ENCODE measurements around the gene UCK2.
"Not testable (repeated sequence)": the region's sequence is repeated elsewhere in the genome, so short reads cannot be mapped to it uniquely, and the experiment has no call there.

UCK2 gene

GRCh38 chr1:165827268-165828102, at the start of gene UCK2:
Gene UCK2 (plus strand): TSS chr1:165827614. CDS start chr1:165827834, 220 bp downstream.
- peak; percentile 56 to 60 for DNase-seq

GRCh38 chr1:165778197-165778596, 49.2 kb upstream of the UCK2 start:
- DNase-seq = not testable (repeated sequence)

- not testable (repeated sequence) for DNase-seq
Measured at GRCh38 chr1:165783519-165783918, 43.9 kb upstream of the UCK2 start.

- DNase-seq = no peak
Measured at GRCh38 chr1:165787741-165788140, 39.7 kb upstream of the UCK2 start.

GRCh38 chr1:165793951-165794350, 33.5 kb upstream of the UCK2 start:
- DNase-seq = no peak

- DNase-seq = no peak
Measured at GRCh38 chr1:165795894-165796293, 31.5 kb upstream of the UCK2 start.

- no peak for DNase-seq
Measured at GRCh38 chr1:165799387-165799786, 28.0 kb upstream of the UCK2 start.

GRCh38 chr1:165804513-165804912, 22.9 kb upstream of the UCK2 start:
- DNase-seq = not testable (repeated sequence)

- no peak for DNase-seq
Measured at GRCh38 chr1:165807613-165808012, 19.8 kb upstream of the UCK2 start.

- DNase-seq = no peak
Measured at GRCh38 chr1:165815725-165816124, 11.7 kb upstream of the UCK2 start.

- DNase-seq = no peak
Measured at GRCh38 chr1:165816157-165816556, 11.3 kb upstream of the UCK2 start.

GRCh38 chr1:165816826-165817497, 10.5 kb upstream of the UCK2 start:
- no peak for DNase-seq

- no peak for DNase-seq
Measured at GRCh38 chr1:165823552-165824268, 3.7 kb upstream of the UCK2 start.

GRCh38 chr1:165824269-165824643, 3.2 kb upstream of the UCK2 start:
- no peak for DNase-seq

GRCh38 chr1:165826565-165827267, 698 bp upstream of the UCK2 start:
- no peak for DNase-seq

- DNase-seq = peak; percentile 49 to 52
Measured at GRCh38 chr1:165828103-165828668, 772 bp downstream of the UCK2 start.

GRCh38 chr1:165828669-165829329, 1.4 kb downstream of the UCK2 start:
- DNase-seq = peak; percentile 76 to 77

GRCh38 chr1:165829888-165830287, 2.5 kb downstream of the UCK2 start:
- DNase-seq = no peak

- DNase-seq = no peak
Measured at GRCh38 chr1:165831146-165831545, 3.7 kb downstream of the UCK2 start.

- no peak for DNase-seq
Measured at GRCh38 chr1:165832902-165833301, 5.5 kb downstream of the UCK2 start.

- no peak for DNase-seq
Measured at GRCh38 chr1:165833358-165833757, 5.9 kb downstream of the UCK2 start.

GRCh38 chr1:165834229-165834628, 6.8 kb downstream of the UCK2 start:
- no peak for DNase-seq
